ENCODE data around the gene RASSF10. TPM values are rescaled to one million over a fixed set of nuclear protein-coding genes. Genes with fewer than 3 reads are reported as not detected.
"Not testable (repeated sequence)": the region's sequence is repeated elsewhere in the genome, so short reads cannot be mapped to it uniquely, and the experiment has no call there.

RASSF10 gene
- polyA plus RNA-seq, 1 donor (not counting 4 experiments of a cell fraction or from before 2014, with no cell fraction given) = 2.1 TPM

DNA sequence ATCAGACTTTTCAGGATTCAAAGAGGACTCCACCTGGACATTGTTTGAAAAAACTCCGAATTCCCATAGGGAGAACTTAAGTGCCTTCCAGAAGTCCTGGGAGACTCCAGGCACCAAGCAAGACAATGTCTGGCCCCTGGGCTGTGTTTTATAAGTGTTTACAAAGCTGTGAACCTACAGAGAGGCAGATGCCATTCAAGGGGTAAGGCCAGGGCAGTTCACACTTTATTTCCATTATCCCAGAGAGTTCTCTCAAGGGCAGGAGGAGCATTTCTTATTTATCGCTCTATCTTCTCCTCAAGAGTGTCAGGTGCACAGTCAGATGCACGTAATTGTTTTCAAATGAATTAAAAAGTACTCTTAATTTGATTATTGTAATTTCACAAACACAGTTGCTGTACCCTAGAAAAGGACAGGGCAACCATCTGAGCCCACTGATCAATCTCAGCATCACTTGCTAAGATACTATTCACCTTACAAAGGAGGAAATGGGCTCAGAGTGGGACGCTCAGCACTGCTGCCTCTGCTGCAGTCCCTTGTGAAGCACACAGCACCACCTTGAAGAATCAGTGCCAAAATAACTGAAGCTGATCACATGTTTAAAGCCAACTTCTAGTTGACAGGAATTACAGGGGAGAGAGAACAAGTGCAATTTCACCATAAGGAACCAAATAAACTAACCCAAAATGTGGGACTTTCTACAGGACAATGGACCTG is 35.0 kb downstream of the RASSF10 start:
- no peak overlapping the region for H3K27ac ChIP-seq (ENCODE audit: control insufficient read depth, insufficient read depth, low read length)
- H3K4me2 ChIP-seq (ENCODE audit: control insufficient read depth, extremely low read depth, insufficient read depth, low read depth, low read length) = no peak overlapping the region
- H3K9me1 ChIP-seq (ENCODE audit: control insufficient read depth, extremely low read depth, insufficient read depth, low read length) = no peaks in the 10 kb centered on the region

DNA sequence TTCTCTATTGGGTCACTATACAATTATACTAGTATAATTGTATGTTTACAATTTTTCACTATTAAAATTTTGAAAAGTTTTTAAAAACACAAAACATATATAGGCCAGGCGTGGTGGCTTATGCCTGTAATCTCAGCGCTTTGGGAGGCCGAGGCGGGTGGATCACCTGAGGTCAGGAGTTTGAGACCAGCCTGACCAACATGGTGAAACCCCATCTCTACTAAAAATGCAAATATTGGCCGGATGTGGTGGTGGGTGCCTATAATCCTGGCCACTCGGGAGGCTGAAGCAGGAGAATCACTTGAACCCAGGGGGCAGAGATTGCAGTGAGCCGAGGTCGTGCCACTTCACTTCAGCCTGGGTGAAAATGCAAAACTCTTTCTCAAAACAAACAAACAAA is 36.0 kb downstream of the RASSF10 start:
- H3K4me2 ChIP-seq (ENCODE audit: control insufficient read depth, extremely low read depth, insufficient read depth, low read depth, low read length); H4K20me1 ChIP-seq (ENCODE audit: control insufficient read depth, extremely low read depth, insufficient read depth, low read length); H3K4me1 ChIP-seq (ENCODE audit: control insufficient read depth, extremely low read depth, insufficient read depth, low read length); H3K9ac ChIP-seq (ENCODE audit: control insufficient read depth, extremely low read depth, insufficient read depth, low read length); dilution Hi-C loops (cut with MboI; ENCODE audit: extremely low pct_ligation_motif_present, low sequenced_read_pairs); H3K27me3 ChIP-seq (ENCODE audit: control insufficient read depth, extremely low read depth, insufficient read depth, low read length); FAIRE-seq; H3K4me3 ChIP-seq (ENCODE audit: control insufficient read depth in 2 of 3, extremely low read depth in 1 of 3, insufficient read depth in 2 of 3, low read depth in 1 of 3, low read length in 3 of 3); H2AFZ ChIP-seq (ENCODE audit: control insufficient read depth, low read length); H3K9me3 ChIP-seq (ENCODE audit: control insufficient read depth, low read depth, low read length); H3K36me3 ChIP-seq (ENCODE audit: control insufficient read depth in 2 of 2, extremely low read depth in 1 of 2, insufficient read depth in 2 of 2, low read length in 2 of 2); H3K9me1 ChIP-seq (ENCODE audit: control insufficient read depth, extremely low read depth, insufficient read depth, low read length); DNase-seq (ENCODE audit: low read depth, low spot score); H3K79me2 ChIP-seq (ENCODE audit: control insufficient read depth, insufficient read depth, low read length); H3K27ac ChIP-seq (ENCODE audit: control insufficient read depth, insufficient read depth, low read length): not testable (repeated sequence)

More for the DNA sequence above, 35.0 kb downstream of the RASSF10 start:
- Histone ChIP-seq H4K20me1 (ENCODE audit: control insufficient read depth, extremely low read depth, insufficient read depth, low read length) (no peaks in the 10 kb centered on the region), H3K9ac (ENCODE audit: control insufficient read depth, extremely low read depth, insufficient read depth, low read length) (no peak overlapping the region), H3K27me3 (ENCODE audit: control insufficient read depth, extremely low read depth, insufficient read depth, low read length) (no peaks in the 10 kb centered on the region), H3K36me3 (ENCODE audit: control insufficient read depth in 2 of 2, extremely low read depth in 1 of 2, insufficient read depth in 2 of 2, low read length in 2 of 2) (no peaks in the 10 kb centered on the region), H3K79me2 (ENCODE audit: control insufficient read depth, insufficient read depth, low read length) (no peaks in the 10 kb centered on the region), H2AFZ (ENCODE audit: control insufficient read depth, low read length) (no peak overlapping the region), H3K4me1 (ENCODE audit: control insufficient read depth, extremely low read depth, insufficient read depth, low read length) (no peaks in the 10 kb centered on the region), H3K4me3 (ENCODE audit: control insufficient read depth in 2 of 3, extremely low read depth in 1 of 3, insufficient read depth in 2 of 3, low read depth in 1 of 3, low read length in 3 of 3) (no peak overlapping the region), H3K9me3 (ENCODE audit: control insufficient read depth, low read depth, low read length) (no peaks in the 10 kb centered on the region)
- TF ChIP-seq, protein P1, sequence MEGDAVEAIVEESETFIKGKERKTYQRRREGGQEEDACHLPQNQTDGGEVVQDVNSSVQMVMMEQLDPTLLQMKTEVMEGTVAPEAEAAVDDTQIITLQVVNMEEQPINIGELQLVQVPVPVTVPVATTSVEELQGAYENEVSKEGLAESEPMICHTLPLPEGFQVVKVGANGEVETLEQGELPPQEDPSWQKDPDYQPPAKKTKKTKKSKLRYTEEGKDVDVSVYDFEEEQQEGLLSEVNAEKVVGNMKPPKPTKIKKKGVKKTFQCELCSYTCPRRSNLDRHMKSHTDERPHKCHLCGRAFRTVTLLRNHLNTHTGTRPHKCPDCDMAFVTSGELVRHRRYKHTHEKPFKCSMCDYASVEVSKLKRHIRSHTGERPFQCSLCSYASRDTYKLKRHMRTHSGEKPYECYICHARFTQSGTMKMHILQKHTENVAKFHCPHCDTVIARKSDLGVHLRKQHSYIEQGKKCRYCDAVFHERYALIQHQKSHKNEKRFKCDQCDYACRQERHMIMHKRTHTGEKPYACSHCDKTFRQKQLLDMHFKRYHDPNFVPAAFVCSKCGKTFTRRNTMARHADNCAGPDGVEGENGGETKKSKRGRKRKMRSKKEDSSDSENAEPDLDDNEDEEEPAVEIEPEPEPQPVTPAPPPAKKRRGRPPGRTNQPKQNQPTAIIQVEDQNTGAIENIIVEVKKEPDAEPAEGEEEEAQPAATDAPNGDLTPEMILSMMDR (optimal IDR thresholded peaks at IDR 0.05 in 1 of 3, IDR thresholded peaks at IDR 0.05 in 1 of 3, conservative IDR thresholded peaks at IDR 0.05 in 1 of 3; ENCODE audit: extremely low read depth in 1 of 3, insufficient read depth in 2 of 3, low read length in 3 of 3) = no peak
- no peak for TF ChIP-seq EZH2 (IDR thresholded peaks at IDR 0.05; ENCODE audit: low read length)
- dilution Hi-C loops (cut with MboI; ENCODE audit: extremely low pct_ligation_motif_present, low sequenced_read_pairs) = no loop called here
- FAIRE-seq (no peak), DNase-seq (ENCODE audit: low read depth, low spot score) (no peak)

DNA sequence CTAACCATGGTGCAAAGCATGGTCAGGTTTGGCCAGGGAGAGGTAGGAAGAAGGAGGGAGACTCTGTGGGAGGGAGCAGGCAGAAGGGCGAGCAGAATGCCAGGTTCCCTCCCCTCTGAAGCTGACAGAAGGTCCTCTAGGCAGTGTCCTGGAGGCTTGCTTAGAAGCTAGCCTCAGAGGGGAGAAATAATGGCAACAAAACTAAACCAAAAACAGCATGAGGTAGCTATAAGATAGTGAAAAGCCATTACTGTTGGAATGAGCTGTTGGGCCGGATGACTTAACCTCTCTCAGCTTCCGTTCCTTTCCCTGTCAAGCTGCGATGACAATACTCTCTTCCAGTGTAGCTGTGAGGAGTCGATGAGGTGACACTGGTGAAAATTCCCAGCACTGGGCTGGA is 36.6 kb downstream of the RASSF10 start:
- no peaks in the 10 kb centered on the region for H3K36me3 ChIP-seq (ENCODE audit: control insufficient read depth in 2 of 2, extremely low read depth in 1 of 2, insufficient read depth in 2 of 2, low read length in 2 of 2)
- H3K4me3 ChIP-seq (ENCODE audit: control insufficient read depth in 2 of 3, extremely low read depth in 1 of 3, insufficient read depth in 2 of 3, low read depth in 1 of 3, low read length in 3 of 3) = no peak overlapping the region
- H3K9ac ChIP-seq (ENCODE audit: control insufficient read depth, extremely low read depth, insufficient read depth, low read length) = no peak overlapping the region
- no peaks in the 10 kb centered on the region for H3K79me2 ChIP-seq (ENCODE audit: control insufficient read depth, insufficient read depth, low read length)
- H3K27ac ChIP-seq (ENCODE audit: control insufficient read depth, insufficient read depth, low read length) = no peak overlapping the region
- peaks cover 6% of the 10 kb centered on the region for H3K4me1 ChIP-seq (ENCODE audit: control insufficient read depth, extremely low read depth, insufficient read depth, low read length)
- TF ChIP-seq EZH2 (IDR thresholded peaks at IDR 0.05; ENCODE audit: low read length) = no peak
- TF ChIP-seq, protein P1 (optimal IDR thresholded peaks at IDR 0.05 in 1 of 3, IDR thresholded peaks at IDR 0.05 in 1 of 3, conservative IDR thresholded peaks at IDR 0.05 in 1 of 3; ENCODE audit: extremely low read depth in 1 of 3, insufficient read depth in 2 of 3, low read length in 3 of 3) = no peak
- no peaks in the 10 kb centered on the region for H3K9me3 ChIP-seq (ENCODE audit: control insufficient read depth, low read depth, low read length)
- H3K9me1 ChIP-seq (ENCODE audit: control insufficient read depth, extremely low read depth, insufficient read depth, low read length) = no peaks in the 10 kb centered on the region
- dilution Hi-C loops (cut with MboI; ENCODE audit: extremely low pct_ligation_motif_present, low sequenced_read_pairs) = no loop called here
- H3K27me3 ChIP-seq (ENCODE audit: control insufficient read depth, extremely low read depth, insufficient read depth, low read length) = no peaks in the 10 kb centered on the region
- no peak overlapping the region for H2AFZ ChIP-seq (ENCODE audit: control insufficient read depth, low read length)
- FAIRE-seq (no peak), DNase-seq (ENCODE audit: low read depth, low spot score) (no peak)
- H3K4me2 ChIP-seq (ENCODE audit: control insufficient read depth, extremely low read depth, insufficient read depth, low read depth, low read length) = no peak overlapping the region
- no peaks in the 10 kb centered on the region for H4K20me1 ChIP-seq (ENCODE audit: control insufficient read depth, extremely low read depth, insufficient read depth, low read length)

Data from keratinocyte (primary cell).